ENCODE measurements around the gene FAM234A.

Gene FAM234A

GRCh38 chr16:305916-306626 is 71.5 kb downstream of the FAM234A start:
- no peak for DNase-seq

- DNase-seq = no peak
Observed at GRCh38 chr16:306911-307370, 72.3 kb downstream of the FAM234A start.

- DNase-seq = no peak
Observed at GRCh38 chr16:307691-308312, 73.2 kb downstream of the FAM234A start.

DNA sequence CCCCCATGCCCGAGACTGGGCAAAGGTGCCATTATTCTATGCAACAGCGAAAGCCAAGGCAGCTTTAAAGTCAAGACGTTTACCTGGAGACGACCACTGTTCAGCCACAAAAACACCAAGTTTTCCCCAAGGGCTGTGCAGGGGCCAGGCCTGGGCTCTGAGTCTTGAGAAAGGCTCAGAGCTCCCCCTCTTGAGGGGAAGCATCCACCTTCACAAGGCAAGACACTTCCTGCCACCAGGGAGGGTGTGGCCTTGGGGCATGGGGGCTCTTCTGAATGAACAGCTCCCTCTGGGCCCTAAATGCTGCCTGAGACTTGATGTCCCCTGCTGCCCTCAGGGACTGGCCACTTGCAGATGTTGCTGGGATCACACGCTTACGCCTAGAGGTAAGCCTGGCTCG is 74.9 kb downstream of the FAM234A start:
- DNase-seq = no peak

DNA sequence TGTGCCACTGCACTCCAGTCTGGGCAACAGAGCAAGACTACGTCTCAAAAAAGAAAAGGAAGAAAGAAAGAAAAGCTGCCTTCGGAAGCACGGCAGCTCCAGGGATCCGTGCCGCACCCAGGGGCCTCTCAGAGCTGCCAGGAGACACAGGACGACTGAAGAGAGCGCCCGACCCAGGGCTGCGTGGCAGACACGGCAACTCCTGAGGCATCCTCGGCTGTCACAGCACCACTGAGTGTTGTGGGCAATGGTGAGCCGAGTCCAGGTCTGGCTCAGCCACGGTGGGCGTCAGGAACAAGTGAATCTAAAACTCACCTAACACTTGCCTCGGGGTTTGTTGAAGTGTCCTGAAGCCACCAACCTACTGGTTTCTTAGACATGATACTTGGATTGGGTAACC is 77.1 kb downstream of the FAM234A start:
- no peak for DNase-seq

DNA sequence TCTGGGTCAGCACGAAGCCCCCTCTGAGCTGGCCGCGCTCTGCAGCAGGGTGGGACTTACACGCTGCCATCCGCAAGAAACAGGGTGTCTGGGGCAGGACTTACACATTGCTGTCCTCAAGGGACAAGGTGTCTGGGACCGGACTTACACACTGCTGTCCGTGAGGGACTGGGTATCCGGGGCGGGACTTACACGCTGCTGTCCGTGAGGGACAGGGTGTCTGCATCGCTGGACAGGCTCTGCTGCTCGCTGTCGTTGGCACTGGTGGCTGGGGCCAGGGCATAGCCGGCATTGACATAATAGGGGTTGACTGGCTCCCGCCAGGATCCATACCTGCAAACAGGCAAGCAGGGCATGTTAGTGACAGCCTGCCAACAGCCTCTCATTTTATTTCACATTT is 79.7 kb downstream of the FAM234A start:
- DNase-seq = no peak

DNA sequence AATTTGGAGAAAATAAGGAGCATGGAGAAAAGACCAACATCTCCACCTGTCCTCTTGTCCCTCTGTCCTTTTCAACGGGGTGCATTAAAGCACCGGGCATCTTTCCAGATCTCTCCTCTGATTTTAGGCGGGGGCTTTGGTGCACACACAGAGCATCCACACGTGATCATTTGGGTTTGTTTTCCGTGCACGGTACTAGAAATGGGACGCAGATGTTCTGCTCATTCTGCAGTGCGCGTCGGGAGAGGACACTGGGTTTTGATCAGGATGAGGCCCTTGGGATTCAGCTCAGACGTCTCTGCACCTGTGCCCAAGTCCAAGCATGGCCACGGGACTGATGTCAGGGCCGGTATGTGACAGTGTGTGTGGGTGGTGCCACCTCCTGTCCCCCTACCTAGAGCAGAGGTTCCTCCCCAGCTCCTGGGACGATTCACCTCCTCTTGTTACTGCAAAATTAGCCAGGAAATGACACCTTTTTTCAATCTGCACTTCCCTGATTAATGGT is 80.2 kb downstream of the FAM234A start:
- no peak for DNase-seq

Data from CD4-positive, alpha-beta T cell treated with Interleukin-10 for 1 hour (primary cell).